Measurements from ENCODE around the gene PCDH12.

Gene PCDH12

GRCh38 chr5:141906517-141906916, 51.5 kb downstream of the PCDH12 start:
- no peak for DNase-seq

- DNase-seq, result no peak
These were observed 53.5 kb downstream of the PCDH12 start for GRCh38 chr5:141904551-141904950.

- no peak for DNase-seq
These were observed 54.7 kb downstream of the PCDH12 start for GRCh38 chr5:141903261-141903660.

GRCh38 chr5:141902015-141902814, 55.8 kb downstream of the PCDH12 start:
- DNase-seq, result no peak

- no peak for DNase-seq
These were observed 59.5 kb downstream of the PCDH12 start for GRCh38 chr5:141898448-141899049.

- DNase-seq, result no peak
These were observed 60.6 kb downstream of the PCDH12 start for GRCh38 chr5:141897425-141897824.
